Sigmoid colon (tissue), 4 donors: ENCODE data around the gene NR6A1.

Experiments
- CTCF ChIP-seq, 4 experiments: fragments of 450-650 bp in 3 of 4; fragments of 200-600 bp in 1 of 4; IDR thresholded peaks; one replicate each; pipeline ENCODE4 v1.5.1; 2016 to 2019; ENCODE audit warnings: antibody characterized with exemption in 4 of 4, mild to moderate bottlenecking in 3 of 4, moderate library complexity in 2 of 4
- POLR2AphosphoS5 ChIP-seq, 4 donors: sonication (generic); formaldehyde crosslinking; IDR thresholded peaks; one replicate each; pipeline ENCODE4 v1.6.1; 2017; ENCODE audit warnings: antibody characterized with exemption in 4 of 4

GRCh38 chr9:124498499-124499146, 272.5 kb downstream of the NR6A1 start:
- TF ChIP-seq CTCF (IDR thresholded peaks at IDR 0.05) (no peak), POLR2AphosphoS5 (IDR thresholded peaks at IDR 0.05) (no peak)
